Large intestine (tissue), 3 donors: ENCODE measurements around the gene WDR18. TPM values are rescaled to one million over a fixed set of nuclear protein-coding genes. Genes with fewer than 3 reads are reported as not detected.

Experiments used
- DNase-seq, 2 donors: peaks; one replicate each; pipeline versions ENCODE4 v3.0.0 to v3.0.0-alpha.2; 2013
- H3K27ac ChIP-seq: one replicate; pipeline ENCODE4 v1.5.1; 2013; ENCODE audit warnings: low read length
- H3K27me3 ChIP-seq: 2 replicates; pipeline ENCODE4 v1.6.1; 2013; ENCODE audit warnings: low read length; ENCODE audit not compliant: control insufficient read depth, insufficient read depth
- H3K36me3 ChIP-seq: 2 replicates; pipeline ENCODE4 v1.6.1; 2013; ENCODE audit warnings: low read length; ENCODE audit not compliant: control insufficient read depth, insufficient read depth
- H3K4me1 ChIP-seq: one replicate; pipeline ENCODE4 v1.6.1; 2013; ENCODE audit warnings: low read length; ENCODE audit not compliant: control insufficient read depth, insufficient read depth
- H3K4me3 ChIP-seq: one replicate; pipeline ENCODE4 v1.5.1; 2013; ENCODE audit warnings: low read length
- H3K9me3 ChIP-seq: one replicate; pipeline ENCODE4 v1.6.1; 2013; ENCODE audit warnings: mild to moderate bottlenecking, low read depth, low read length, moderate library complexity; ENCODE audit not compliant: control insufficient read depth
- WGBS: methylation state at CpG from one replicate; pipeline ENCODE4 v1.1.5; 2013; ENCODE audit warnings: low lambda C conversion rate; ENCODE audit not compliant: insufficient coverage; 5-methylcytosine and 5-hydroxymethylcytosine counted together
- polyA plus RNA-seq: library from polyadenylated mRNA; unstranded; fragments of 120-200 nt; gene quantifications from one replicate; pipeline ENCODE4 v1.2.1, GENCODE V29; 2013

The WDR18 gene
- polyA plus RNA-seq, 1 donor: 33.7 TPM

- H3K36me3 ChIP-seq: peaks cover 45% of the 10 kb centered on the region
- WGBS: no CpG with 5 or more reads among the region's 42 CpGs
- H3K27ac ChIP-seq: no peak overlapping the region
- no peak overlapping the region for H3K4me3 ChIP-seq
- peaks cover 21% of the 10 kb centered on the region for H3K27me3 ChIP-seq
- H3K4me1 ChIP-seq: peaks cover 9% of the 10 kb centered on the region
- DNase-seq: no peak
- H3K9me3 ChIP-seq: peaks cover 25% of the 10 kb centered on the region
Measured at GRCh38 chr19:991932-992669, 8.0 kb downstream of the WDR18 start.

- DNase-seq: no peak
- H3K36me3 ChIP-seq: peaks cover 42% of the 10 kb centered on the region
- H3K9me3 ChIP-seq: peaks cover 27% of the 10 kb centered on the region
- H3K27ac ChIP-seq: no peak overlapping the region
- peaks cover 9% of the 10 kb centered on the region for H3K4me1 ChIP-seq
- H3K4me3 ChIP-seq: no peak overlapping the region
- no CpG with 5 or more reads among the region's 13 CpGs for WGBS
- H3K27me3 ChIP-seq: peaks cover 27% of the 10 kb centered on the region
Measured at GRCh38 chr19:992670-993055, 8.5 kb downstream of the WDR18 start.

GRCh38 chr19:993361-993830 lies 9.3 kb downstream of the WDR18 start:
- H3K27me3 ChIP-seq: peaks cover 34% of the 10 kb centered on the region
- peaks cover 27% of the 10 kb centered on the region for H3K9me3 ChIP-seq
- H3K4me1 ChIP-seq: peaks cover 9% of the 10 kb centered on the region
- H3K27ac ChIP-seq: no peak overlapping the region
- peaks cover 37% of the 10 kb centered on the region for H3K36me3 ChIP-seq
- DNase-seq: no peak
- H3K4me3 ChIP-seq: no peak overlapping the region
- no CpG with 5 or more reads among the region's 17 CpGs for WGBS

GRCh38 chr19:993831-994393 lies 9.8 kb downstream of the WDR18 start:
- DNase-seq: no peak
- no peak overlapping the region for H3K4me3 ChIP-seq
- peaks cover 39% of the 10 kb centered on the region for H3K27me3 ChIP-seq
- peaks cover 27% of the 10 kb centered on the region for H3K9me3 ChIP-seq
- WGBS: no CpG with 5 or more reads among the region's 43 CpGs
- no peak overlapping the region for H3K27ac ChIP-seq
- H3K36me3 ChIP-seq: peaks cover 34% of the 10 kb centered on the region
- H3K4me1 ChIP-seq: peaks cover 9% of the 10 kb centered on the region

GRCh38 chr19:994516-994915 lies 10.4 kb downstream of the WDR18 start:
- H3K4me1 ChIP-seq: peaks cover 9% of the 10 kb centered on the region
- no CpG with 5 or more reads among the region's 18 CpGs for WGBS
- H3K27ac ChIP-seq: no peak overlapping the region
- no peak for DNase-seq
- H3K36me3 ChIP-seq: peaks cover 32% of the 10 kb centered on the region
- peaks cover 46% of the 10 kb centered on the region for H3K27me3 ChIP-seq
- no peak overlapping the region for H3K4me3 ChIP-seq
- H3K9me3 ChIP-seq: peaks cover 27% of the 10 kb centered on the region

- no peak overlapping the region for H3K27ac ChIP-seq
- peaks cover 27% of the 10 kb centered on the region for H3K9me3 ChIP-seq
- H3K36me3 ChIP-seq: peaks cover 26% of the 10 kb centered on the region
- peaks cover 52% of the 10 kb centered on the region for H3K27me3 ChIP-seq
- DNase-seq: no peak
- peaks cover 9% of the 10 kb centered on the region for H3K4me1 ChIP-seq
- WGBS: no CpG with 5 or more reads among the region's 26 CpGs
- no peak overlapping the region for H3K4me3 ChIP-seq
Measured at GRCh38 chr19:995051-995827, 11.1 kb downstream of the WDR18 start.

- peaks cover 58% of the 10 kb centered on the region for H3K27me3 ChIP-seq
- H3K4me3 ChIP-seq: no peak overlapping the region
- WGBS: no CpG with 5 or more reads among the region's 64 CpGs
- H3K9me3 ChIP-seq: peaks cover 22% of the 10 kb centered on the region
- no peak overlapping the region for H3K27ac ChIP-seq
- peak; percentile 61 to 73 for DNase-seq
- H3K4me1 ChIP-seq: peaks cover 14% of the 10 kb centered on the region
- peaks cover 16% of the 10 kb centered on the region for H3K36me3 ChIP-seq
Measured at GRCh38 chr19:996051-996838, 12.1 kb downstream of the WDR18 start.

GRCh38 chr19:998064-998463 lies 13.9 kb downstream of the WDR18 start:
- Histone ChIP-seq H3K36me3 (peaks cover 10% of the 10 kb centered on the region), H3K9me3 (peaks cover 12% of the 10 kb centered on the region), H3K27ac (no peak overlapping the region), H3K4me1 (peaks cover 20% of the 10 kb centered on the region), H3K27me3 (peaks cover 71% of the 10 kb centered on the region), H3K4me3 (no peak overlapping the region)
- DNase-seq: no peak
- WGBS: no CpG with 5 or more reads among the region's 6 CpGs

GRCh38 chr19:999379-999719 lies 15.2 kb downstream of the WDR18 start:
- peaks cover 71% of the 10 kb centered on the region for H3K27me3 ChIP-seq
- H3K27ac ChIP-seq: no peak overlapping the region
- 80% methylated on average over 1 of the region's 3 CpGs for WGBS
- peaks cover 4% of the 10 kb centered on the region for H3K36me3 ChIP-seq
- no peak overlapping the region for H3K4me3 ChIP-seq
- peaks cover 20% of the 10 kb centered on the region for H3K4me1 ChIP-seq
- DNase-seq: no peak
- H3K9me3 ChIP-seq: peaks cover 11% of the 10 kb centered on the region

GRCh38 chr19:1000095-1000494 lies 15.9 kb downstream of the WDR18 start, which contains the start of gene GRIN3B:
Gene GRIN3B, plus strand, starts transcription at chr19:1000419. Its CDS starts 19 bp downstream, at chr19:1000438.
- Histone ChIP-seq H3K9me3 (peaks cover 18% of the 10 kb centered on the region), H3K4me3 (no peak within 1 kb of the TSS), H3K27me3 (peaks cover 69% of the 10 kb centered on the region), H3K4me1 (peaks cover 20% of the 10 kb centered on the region), H3K36me3 (no peaks in the 10 kb centered on the region), H3K27ac (no peak within 1 kb of the TSS)
- DNase-seq: peak in 1 of 2 donors; percentile 53
- WGBS: no CpG with 5 or more reads among the region's 43 CpGs
